GM04503 (cell line): Measurements from ENCODE around the gene OR6C76.

Experiments
- DNase-seq: peaks from one replicate; pipeline ENCODE4 v3.0.0-alpha.2; 2012; ENCODE audit warnings: low read depth

Gene OR6C76

DNA sequence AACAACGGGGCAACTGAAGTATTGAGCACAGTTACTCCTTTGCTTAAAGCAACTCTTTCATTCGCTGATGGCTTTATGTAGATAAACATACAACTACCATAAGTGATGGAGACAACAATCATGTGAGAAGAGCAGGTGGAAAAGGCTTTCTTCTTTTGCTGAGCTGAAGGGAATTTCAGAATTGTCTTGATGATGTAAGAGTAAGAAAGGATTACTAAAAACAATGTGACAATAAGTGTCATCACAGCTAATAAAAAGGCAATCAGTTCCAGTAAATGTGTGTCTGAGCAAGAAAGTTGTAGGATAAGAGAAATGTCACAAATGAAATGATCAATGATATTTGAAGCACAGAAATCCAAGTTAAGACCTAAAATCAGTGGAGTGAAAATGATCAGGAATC, 43.2 kb downstream of the OR6C76 start:
- DNase-seq: no peak

DNA sequence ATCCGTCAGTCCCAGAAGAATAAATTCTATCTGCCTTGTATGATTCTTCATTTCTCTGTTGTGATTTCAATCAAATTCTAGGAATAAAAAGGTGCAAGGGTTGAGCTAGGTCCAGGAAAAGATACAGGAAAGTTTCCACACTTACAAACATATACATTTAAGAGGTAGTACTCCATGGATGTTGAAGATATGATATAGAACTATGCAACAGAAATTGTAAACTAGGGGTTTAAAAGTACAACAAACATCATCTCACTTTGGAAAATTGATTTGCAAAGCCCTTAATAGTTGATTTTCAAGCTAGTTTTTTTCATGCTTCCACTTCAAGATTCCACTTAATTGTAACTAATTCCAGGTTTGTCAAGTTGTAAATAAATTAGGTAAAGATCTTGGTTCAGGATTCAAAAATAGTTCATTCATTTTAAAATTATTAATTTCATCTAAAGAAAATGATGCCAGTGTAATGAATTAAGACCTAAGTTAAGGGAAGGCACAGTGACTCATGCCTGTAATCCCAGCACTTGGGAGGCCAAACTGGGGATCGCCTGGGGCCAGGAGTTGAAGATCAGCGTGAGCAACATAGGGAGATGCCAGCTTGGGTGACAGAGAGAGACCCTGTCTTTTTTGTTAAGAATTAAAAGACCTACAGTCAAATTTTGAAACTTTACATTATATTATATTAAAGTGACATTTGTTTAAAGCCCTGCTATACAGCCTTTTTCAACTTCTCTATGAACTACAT, 44.2 kb downstream of the OR6C76 start, which contains the start of gene OR6C70:
OR6C70 (minus strand) TSS at position 51 of the 742 bp plus-strand sequence; CDS start at position 51, 0 bp downstream.
- no peak for DNase-seq

DNA sequence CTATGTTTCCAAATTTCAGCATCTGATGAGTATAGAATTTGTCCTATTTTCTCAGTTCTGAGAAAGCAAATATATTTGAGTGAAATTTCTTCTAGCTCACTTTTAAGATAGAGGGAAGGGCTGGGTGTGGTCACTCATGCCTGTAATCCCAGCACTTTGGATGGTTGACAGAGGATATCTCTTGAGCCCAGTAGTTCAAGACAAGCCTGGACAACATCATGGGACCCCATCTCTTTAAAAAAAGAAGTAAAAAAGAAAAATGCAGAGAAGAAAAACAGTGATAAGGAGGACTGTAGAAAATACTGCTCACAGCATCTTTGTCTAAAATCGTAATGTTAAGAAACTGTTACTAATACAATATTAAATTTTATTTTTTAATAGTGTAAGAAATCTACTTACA, 46.2 kb downstream of the OR6C76 start:
- no peak for DNase-seq
